ENCODE data around the gene NR1I3.

- TF ChIP-seq, protein P1, sequence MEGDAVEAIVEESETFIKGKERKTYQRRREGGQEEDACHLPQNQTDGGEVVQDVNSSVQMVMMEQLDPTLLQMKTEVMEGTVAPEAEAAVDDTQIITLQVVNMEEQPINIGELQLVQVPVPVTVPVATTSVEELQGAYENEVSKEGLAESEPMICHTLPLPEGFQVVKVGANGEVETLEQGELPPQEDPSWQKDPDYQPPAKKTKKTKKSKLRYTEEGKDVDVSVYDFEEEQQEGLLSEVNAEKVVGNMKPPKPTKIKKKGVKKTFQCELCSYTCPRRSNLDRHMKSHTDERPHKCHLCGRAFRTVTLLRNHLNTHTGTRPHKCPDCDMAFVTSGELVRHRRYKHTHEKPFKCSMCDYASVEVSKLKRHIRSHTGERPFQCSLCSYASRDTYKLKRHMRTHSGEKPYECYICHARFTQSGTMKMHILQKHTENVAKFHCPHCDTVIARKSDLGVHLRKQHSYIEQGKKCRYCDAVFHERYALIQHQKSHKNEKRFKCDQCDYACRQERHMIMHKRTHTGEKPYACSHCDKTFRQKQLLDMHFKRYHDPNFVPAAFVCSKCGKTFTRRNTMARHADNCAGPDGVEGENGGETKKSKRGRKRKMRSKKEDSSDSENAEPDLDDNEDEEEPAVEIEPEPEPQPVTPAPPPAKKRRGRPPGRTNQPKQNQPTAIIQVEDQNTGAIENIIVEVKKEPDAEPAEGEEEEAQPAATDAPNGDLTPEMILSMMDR (IDR thresholded peaks at IDR 0.05) = no peak
- TF ChIP-seq POLR2A (IDR thresholded peaks at IDR 0.05) = no peak
These were observed 55.8 kb downstream of the NR1I3 start for GRCh38 chr1:161182214-161182613.

All from tibial nerve (tissue), 3 donors.